Measurements from ENCODE around the gene WDPCP.
"Not testable (repeated sequence)": the region's sequence is repeated elsewhere in the genome, so short reads cannot be mapped to it uniquely, and the experiment has no call there.

The WDPCP gene, protein sequence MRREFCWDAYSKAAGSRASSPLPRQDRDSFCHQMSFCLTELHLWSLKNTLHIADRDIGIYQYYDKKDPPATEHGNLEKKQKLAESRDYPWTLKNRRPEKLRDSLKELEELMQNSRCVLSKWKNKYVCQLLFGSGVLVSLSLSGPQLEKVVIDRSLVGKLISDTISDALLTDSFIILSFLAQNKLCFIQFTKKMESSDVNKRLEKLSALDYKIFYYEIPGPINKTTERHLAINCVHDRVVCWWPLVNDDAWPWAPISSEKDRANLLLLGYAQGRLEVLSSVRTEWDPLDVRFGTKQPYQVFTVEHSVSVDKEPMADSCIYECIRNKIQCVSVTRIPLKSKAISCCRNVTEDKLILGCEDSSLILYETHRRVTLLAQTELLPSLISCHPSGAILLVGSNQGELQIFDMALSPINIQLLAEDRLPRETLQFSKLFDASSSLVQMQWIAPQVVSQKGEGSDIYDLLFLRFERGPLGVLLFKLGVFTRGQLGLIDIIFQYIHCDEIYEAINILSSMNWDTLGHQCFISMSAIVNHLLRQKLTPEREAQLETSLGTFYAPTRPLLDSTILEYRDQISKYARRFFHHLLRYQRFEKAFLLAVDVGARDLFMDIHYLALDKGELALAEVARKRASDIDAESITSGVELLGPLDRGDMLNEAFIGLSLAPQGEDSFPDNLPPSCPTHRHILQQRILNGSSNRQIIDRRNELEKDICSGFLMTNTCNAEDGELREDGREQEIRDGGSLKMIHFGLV

DNA sequence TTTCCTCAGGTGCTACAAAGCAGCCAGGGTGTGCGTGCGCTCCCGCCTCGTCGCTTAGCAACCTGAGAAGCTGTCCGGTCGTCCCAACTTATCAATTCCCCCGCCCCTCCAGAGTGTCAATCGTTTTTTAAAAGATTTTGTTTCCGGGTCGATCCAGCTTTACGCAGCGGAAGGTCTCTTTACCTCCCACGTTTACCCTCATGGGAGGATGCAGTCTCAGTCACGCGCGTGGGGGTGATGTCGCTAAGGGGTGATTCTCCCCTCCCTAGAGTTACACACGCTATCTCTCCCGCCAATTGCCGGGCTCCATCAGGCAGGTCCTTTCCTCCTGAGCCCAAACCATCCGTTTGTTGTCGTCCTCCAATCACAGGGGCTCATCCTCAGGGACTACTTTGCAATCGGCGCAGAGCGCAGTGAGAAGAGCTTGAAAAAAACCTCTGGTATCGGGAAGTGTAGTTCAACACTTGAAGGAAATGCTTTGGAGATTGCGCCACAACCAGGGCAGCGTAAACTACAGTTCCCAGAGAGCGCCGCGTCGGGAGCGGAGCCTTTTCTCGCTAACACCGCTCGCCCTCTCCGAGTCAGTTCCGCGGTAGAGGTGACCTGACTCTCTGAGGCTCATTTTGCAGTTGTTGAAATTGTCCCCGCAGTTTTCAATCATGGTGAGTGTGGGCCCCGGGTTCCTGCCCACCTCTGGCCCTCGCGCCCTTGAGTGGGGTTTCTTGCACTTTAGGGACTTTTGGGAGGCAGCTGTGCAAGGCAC lies at the start of gene WDPCP, which contains the start of gene MDH1:
Gene WDPCP, minus strand, starts transcription at position 93 of the 763 bp plus-strand sequence. CDS start 206 bp downstream, outside the sequence.
Gene MDH1, plus strand, starts transcription at position 579 of the 763 bp plus-strand sequence. Its CDS starts 81 bp downstream, at position 660.
- peak; percentile 64 for DNase-seq (ENCODE audit: low read depth)

DNA sequence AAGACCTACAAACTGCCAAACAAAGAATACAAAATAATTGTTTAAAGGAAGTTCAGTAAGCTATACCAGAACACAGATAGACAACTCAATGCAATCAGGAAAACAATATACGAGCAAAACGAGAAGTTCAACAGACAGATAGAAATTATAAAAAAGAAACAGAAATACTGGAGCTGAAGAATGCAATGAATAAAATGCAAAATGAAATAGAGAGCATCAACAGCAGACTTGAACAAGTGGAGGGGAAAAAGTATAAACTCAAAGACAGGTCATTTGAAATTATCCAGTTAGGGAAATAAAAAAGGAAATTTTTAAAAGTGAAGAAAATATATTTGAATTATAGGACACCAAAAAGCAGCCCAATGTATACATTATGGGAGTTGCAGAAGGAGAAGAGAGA lies 44.1 kb upstream of the WDPCP start:
- DNase-seq (ENCODE audit: low read depth), result no peak

GRCh38 chr2:63631501-63631900 lies 43.2 kb upstream of the WDPCP start:
- DNase-seq (ENCODE audit: low read depth), result no peak

GRCh38 chr2:63628403-63628942 lies 40.2 kb upstream of the WDPCP start:
- no peak for DNase-seq (ENCODE audit: low read depth)

GRCh38 chr2:63627866-63628265 lies 39.6 kb upstream of the WDPCP start:
- no peak for DNase-seq (ENCODE audit: low read depth)

DNA sequence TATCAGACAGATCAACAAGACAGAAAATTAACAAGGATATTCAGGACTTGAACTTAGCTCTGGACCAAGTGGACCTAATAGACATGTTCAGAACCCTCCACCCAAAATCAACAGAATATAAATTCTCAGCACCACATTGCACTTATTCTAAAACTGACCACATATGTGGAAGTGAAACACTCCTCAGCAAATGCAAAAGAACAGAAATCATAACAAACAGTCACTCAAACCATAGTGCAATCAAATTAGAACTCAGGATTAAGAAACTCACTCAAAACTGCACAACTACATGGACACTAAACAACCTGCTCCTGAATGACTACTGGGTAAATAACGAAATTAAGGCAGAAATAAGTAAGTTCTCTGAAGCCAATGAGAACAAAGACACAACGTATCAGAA lies 35.5 kb upstream of the WDPCP start:
- DNase-seq (ENCODE audit: low read depth), result not testable (repeated sequence)

DNA sequence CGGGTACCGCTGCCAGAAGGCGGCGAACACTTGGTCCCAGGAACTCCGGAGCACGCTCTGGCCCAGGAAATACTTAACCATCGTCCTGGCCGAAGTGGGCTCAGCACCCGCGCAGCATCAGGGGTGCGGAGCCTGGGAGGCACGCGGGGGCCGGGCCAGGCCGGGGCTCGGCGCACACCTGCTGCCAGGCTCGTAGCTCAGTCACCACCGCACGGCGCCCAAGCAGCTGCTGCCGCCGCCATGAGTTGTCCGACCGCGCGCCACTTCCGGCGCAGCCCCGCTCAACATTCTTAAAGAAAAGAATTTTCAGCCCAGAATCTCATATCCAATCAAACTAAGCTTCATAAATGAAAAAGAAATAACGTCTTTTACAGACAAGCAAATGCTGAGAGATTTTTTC lies 34.5 kb upstream of the WDPCP start:
- DNase-seq (ENCODE audit: low read depth), result no peak

DNA sequence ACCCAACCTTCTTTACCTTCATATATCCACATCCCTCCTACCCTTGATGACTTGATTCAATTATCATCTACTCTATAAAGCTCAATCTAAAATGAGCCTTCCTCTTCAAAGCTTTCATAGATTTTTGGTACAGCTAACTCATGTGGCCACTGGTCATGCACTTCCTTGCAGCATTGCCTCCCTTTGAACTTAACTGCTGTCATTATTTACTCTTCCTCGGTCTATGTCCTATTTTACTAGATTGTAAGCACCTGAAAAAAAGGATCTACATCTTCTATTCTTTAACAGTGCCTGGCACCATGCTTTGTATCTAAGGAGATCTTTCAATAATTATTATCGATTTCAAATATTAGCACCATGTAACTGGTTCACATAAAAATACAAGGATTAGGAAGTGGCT lies 31.1 kb upstream of the WDPCP start:
- no peak for DNase-seq (ENCODE audit: low read depth)

DNA sequence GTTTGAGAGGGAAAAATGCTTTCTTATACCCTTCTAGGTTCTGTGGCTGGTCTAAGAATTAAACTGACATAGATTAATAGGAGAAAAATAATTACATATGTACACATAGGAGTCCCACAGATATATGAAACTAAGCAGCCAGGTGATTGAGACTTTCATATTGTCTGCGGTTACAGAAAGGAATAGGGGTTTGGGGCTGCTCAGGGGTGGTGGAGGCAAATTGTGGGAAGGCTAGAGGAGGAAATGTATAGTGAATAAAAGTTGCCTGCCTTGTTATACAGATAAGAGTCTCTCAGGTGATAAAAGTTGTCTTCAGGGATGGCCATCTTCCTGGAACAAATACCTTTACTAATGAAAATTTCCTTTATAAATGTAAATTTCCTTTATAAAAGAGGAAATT lies 29.1 kb upstream of the WDPCP start:
- no peak for DNase-seq (ENCODE audit: low read depth)

- DNase-seq (ENCODE audit: low read depth), result no peak
Measured at GRCh38 chr2:63614983-63615945, 27.0 kb upstream of the WDPCP start.

DNA sequence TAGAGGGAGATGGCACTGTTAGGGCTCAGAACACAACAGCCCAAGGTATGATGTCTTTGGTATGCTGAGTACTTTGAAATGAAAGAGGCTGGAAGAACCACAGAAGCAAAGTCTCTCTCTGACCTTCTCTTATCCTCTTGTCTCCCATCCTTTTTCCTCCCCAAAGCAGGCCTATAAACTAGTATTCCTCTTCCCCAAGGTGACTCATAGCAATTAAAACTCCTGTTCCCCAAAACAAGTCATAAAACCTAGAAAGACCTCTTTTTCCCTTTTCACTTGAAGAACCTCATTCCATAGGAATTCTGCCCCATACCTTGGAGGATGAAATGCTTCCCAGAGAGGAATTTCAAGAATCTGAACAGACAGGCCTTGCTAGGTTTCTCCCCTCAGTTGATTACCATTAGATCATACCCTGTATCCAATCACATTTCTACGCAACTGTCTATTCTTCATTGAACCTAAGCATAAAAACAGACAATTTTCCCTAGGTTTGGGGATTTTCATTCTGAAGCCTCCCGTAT lies 26.2 kb upstream of the WDPCP start:
- DNase-seq (ENCODE audit: low read depth), result no peak

DNA sequence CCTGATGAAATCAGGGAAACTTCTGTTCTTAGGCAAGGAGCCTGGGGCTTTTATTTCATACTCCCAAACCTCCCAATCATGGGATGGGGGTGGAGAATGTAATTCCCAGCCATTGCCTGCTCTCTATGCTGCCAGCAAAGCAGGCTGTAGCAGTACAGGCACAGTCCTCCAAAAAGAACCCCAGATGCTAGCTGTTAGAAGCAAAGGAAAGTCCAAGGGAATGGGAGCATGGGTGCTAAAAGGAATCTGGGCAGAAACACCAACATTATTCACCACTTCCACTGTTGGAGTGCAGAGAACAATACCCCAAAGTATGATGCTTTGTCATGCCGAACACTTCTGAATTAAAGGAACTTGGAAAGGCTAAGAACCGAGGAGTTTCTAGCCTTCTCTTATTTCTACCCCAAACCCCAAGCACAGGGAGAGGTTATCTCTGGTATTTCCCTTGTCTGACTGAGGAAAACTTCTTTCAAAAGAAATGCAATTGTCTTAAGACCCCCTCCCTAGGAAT lies 25.2 kb upstream of the WDPCP start:
- no peak for DNase-seq (ENCODE audit: low read depth)

DNA sequence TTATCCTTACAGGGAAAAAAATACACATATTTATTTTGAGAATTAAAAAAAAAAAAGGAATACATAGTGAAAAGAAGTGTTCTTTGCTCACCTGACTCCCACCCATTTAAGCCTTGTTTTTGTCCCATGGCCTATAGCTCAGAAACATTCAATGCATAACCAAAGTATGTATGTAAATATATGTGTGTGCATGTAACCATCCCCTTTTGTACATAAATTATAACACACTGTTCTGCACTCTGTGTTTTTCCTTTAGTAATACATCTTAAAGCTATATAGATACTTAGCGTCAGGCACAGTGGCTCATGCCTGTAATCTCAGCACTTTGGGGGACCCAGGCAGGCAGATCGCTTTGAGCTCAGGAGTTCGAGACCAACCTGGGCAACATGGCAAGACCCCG lies 22.2 kb upstream of the WDPCP start:
- no peak for DNase-seq (ENCODE audit: low read depth)

GRCh38 chr2:63608865-63609264 lies 20.6 kb upstream of the WDPCP start:
- not testable (repeated sequence) for DNase-seq (ENCODE audit: low read depth)

- DNase-seq (ENCODE audit: low read depth), result no peak
Measured at GRCh38 chr2:63604666-63605065, 16.4 kb upstream of the WDPCP start.

DNA sequence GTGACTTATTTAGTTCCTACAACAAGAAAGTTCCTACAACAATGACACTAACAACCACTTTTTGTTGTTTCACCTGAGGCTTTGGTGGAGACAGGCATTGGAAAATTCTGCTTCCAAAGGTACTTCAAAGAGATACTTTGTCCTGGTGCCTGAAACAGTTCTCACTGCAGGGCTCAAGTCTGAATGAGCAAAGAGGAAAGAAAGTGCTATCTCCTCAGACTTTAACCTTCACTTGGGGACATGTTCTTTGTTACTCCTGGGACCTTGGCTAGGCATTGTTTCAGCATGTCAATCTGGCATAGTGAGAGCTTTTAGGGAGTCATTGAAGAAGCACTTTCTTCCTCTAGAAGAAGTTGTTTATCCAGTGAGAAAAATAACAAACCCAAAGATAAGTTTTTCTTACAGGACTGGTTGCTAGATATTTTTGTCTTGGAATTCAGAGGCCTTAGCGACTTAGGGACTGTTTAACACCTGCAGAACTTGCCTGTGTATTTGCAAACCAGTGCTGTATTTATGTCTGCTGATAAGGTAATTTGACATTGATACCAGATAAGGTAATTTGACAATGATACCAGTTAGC lies 12.7 kb upstream of the WDPCP start:
- DNase-seq (ENCODE audit: low read depth), result no peak

DNA sequence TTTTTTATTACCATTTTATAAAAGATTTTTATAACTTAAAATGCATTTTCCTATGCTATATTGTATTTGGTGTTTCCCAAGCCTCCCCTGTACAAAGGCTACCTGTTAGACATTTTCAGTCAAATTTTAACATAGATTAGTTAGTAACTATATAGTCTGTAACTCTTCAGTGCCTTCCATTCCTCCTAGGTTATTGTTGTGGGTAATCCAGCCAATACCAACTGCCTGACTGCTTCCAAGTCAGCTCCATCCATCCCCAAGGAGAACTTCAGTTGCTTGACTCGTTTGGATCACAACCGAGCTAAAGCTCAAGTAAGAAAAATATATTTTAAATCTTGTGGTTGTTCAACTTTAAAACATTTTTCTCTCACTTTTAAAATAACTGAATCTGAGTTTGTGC lies 10.7 kb upstream of the WDPCP start:
- no peak for DNase-seq (ENCODE audit: low read depth)

DNA sequence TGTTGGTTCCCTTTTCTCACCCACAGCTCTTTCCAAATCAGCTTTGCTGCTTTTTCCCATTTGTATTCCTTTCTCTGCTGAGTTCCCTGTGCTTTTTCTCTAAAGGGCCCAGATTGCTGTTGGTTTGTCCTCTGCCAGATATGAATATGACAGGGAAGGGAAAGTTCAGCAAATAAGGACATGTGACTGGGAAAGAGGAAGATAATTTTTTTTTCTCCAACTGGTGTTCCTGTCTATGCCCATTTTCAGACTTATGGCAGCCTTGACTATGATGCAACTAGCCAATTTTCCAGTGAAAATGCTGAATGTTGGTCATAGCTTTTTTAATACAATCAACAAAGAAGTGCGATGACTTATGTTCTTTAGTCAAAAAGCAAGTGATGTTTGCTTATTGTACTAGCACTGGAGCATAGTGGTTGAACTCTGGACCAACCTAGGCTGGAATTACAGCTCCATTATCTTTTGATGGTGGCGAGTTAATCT lies 8.2 kb upstream of the WDPCP start:
- DNase-seq (ENCODE audit: low read depth), result no peak

DNA sequence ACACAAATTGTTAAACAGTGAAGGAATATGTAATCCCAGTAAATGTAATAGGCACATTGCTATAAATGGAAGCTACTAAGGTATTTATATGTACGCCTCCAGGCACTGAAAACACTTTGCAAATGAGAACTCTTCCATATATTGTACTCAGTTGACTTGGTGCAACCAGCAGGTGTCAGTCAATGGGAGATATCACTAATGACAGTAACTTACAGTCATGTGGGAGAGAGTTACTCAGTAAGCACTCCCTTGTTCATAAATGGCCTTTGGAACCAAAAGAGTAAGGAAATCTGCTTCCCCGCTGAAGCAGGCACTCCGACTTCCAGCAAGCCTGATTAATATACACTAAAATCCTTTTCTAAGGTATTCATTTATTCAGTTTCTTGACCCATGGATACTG lies 6.4 kb upstream of the WDPCP start:
- DNase-seq (ENCODE audit: low read depth), result no peak

DNA sequence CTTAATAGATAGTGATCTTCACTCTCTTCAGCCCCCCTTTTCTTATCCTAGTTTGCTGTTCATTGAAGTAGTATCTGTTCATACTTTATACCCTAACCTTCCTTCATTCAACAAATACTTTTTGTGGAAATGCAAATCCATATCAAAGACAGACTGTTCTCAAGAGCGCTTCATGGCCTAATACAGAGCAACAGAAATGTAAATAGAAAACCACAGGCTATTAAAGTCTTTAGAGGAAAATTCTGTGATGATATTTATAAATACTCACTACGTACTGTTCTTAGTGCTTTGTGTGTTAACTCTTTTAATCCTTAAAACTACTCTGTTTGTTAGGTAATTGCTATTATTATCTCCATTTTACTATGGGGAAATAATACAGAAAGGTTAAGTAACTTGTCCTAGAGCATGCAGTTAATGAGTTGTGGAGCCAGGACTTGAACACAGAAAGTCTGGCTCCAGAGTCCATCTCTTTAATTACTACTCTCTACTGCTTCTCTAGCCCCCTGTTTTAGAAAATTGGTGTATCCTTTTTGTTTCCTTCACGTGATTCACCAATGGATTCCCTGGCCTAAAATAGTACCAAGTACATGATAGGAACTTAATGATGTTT lies 3.4 kb upstream of the WDPCP start:
- no peak for DNase-seq (ENCODE audit: low read depth)

Measured in stimulated activated CD8-positive, alpha-beta memory T cell treated with anti-CD3 and anti-CD28 coated beads, Interleukin-15, amount 100 ng/mL, for 24 hours (primary cell).